DMS 273 treated with DMSO at 0.1 percent for 48 hours (cell line): ENCODE data around the gene NINJ1.
A peak's percentile ranks its signal among the peaks of the same experiment; 100 is the strongest.

ENCODE experiments used
- DNase-seq: peaks from one replicate; lab custom pipeline; 2025; lab: John Stamatoyannopoulos, UW

Gene NINJ1

GRCh38 chr9:93099551-93100275, 34.3 kb downstream of the NINJ1 start:
- DNase-seq, result no peak

GRCh38 chr9:93098236-93098946, 35.7 kb downstream of the NINJ1 start:
- DNase-seq, result no peak

GRCh38 chr9:93097511-93098201, 36.4 kb downstream of the NINJ1 start:
- no peak for DNase-seq

GRCh38 chr9:93096811-93097382, 37.2 kb downstream of the NINJ1 start:
- DNase-seq, result no peak

- DNase-seq, result no peak
These were observed 37.8 kb downstream of the NINJ1 start, which contains the start of gene CARD19 for GRCh38 chr9:93096131-93096802. TSS of gene CARD19 (plus strand) at chr9:93096217. CDS start at chr9:93096346, 129 bp downstream.

GRCh38 chr9:93095205-93096130, 38.6 kb downstream of the NINJ1 start:
- DNase-seq, result peak; percentile 96

- DNase-seq, result no peak
These were observed 39.3 kb downstream of the NINJ1 start for GRCh38 chr9:93094658-93095204.

- no peak for DNase-seq
These were observed 40.0 kb downstream of the NINJ1 start for GRCh38 chr9:93093877-93094657.

GRCh38 chr9:93093127-93093876, 40.7 kb downstream of the NINJ1 start:
- no peak for DNase-seq

- DNase-seq, result no peak
These were observed 41.6 kb downstream of the NINJ1 start for GRCh38 chr9:93092251-93092991.

GRCh38 chr9:93091453-93092081, 42.5 kb downstream of the NINJ1 start:
- no peak for DNase-seq

- DNase-seq, result no peak
These were observed 43.0 kb downstream of the NINJ1 start for GRCh38 chr9:93091056-93091452.

- DNase-seq, result no peak
These were observed 43.9 kb downstream of the NINJ1 start for GRCh38 chr9:93090091-93090655.

- no peak for DNase-seq
These were observed 44.5 kb downstream of the NINJ1 start for GRCh38 chr9:93089481-93089991.

- no peak for DNase-seq
These were observed 45.0 kb downstream of the NINJ1 start for GRCh38 chr9:93089024-93089423.

GRCh38 chr9:93088656-93089015, 45.4 kb downstream of the NINJ1 start:
- no peak for DNase-seq

GRCh38 chr9:93087971-93088655, 45.9 kb downstream of the NINJ1 start:
- DNase-seq, result no peak
